HG03095 (cell line): Measurements from ENCODE around the gene C2CD3.

ENCODE experiments used
- ATAC-seq: cut with Tn5 transposase; IDR thresholded peaks from one replicate; pipeline ENCODE4 v1.9.1; 2021; ENCODE audit warnings: moderate library complexity; ENCODE audit not compliant: unreplicated experiment

Gene C2CD3

DNA sequence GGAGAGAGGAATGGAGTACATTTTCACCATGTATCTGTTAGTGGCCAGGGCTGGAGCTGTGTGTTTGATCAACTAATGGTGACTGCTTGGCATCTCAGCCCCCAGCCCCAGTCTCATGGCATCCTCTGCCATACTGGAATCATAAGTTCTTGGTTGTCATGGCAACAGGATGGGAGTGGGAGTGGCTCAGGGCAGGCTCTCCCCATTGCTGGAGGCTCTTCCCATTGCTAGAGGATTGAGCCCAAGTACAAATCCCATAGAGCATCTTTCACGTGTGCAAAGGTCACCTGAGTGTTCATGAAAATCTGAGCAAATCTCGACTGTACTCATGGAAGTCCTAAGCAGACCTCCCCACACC is 205.1 kb downstream of the C2CD3 start:
- ATAC-seq = no peak

DNA sequence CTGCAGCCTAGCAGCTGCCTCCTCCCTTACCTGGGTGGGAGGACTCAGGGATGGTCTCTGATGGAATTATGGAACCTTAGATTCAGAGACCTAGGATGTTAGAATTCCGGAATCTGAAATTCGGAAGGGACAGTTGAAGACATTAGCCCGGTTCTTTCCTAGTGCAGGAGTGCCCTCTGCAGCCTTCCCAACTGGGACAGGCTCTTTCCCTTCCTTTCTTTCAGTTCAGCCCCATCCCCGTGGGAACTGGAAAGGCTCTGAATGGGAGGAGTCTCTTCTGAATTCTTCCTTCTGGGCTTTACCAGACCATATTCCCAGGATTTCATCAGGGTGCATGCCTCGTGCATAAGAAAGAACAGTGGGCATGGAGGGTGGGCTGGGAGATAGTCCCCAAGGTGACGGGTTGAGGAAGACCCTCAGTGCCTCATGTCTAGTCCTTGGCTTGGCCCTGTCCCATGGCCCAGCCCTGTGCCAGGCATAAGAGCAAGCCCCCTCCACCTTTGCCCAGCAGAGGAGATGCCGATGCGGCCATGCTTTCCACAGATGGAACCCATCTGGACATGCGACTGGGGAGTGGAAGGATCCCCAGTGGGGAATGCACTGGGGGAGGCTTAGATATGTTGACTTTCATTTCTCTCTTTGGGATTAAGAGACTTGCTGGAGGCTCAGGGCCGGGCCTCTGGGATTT is 205.6 kb downstream of the C2CD3 start:
- ATAC-seq = no peak

DNA sequence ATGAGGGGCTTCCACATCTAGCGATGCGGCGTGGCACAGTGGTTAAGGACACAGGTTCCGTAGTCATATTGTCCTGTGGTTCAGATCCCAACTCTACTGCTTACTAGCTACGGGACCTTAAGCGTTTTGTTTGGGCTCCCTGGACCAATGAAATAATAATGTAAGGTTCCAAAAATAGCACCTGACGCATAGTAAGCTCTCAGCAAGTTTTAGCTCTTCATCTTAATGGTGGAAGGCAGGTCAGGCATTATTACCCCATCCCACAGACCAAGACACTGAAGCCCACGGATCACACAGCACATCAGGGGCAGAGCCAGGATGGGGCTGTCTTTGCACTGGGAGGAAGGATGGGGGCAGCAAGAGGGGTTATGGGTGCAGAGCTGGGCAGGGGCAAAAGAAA is 206.9 kb downstream of the C2CD3 start:
- ATAC-seq = no peak
